HG02943 (cell line): ENCODE measurements around the gene IL11.

Source experiments
- ATAC-seq: cut with Tn5 transposase; IDR thresholded peaks from one replicate; pipeline ENCODE4 v1.9.1; 2021; ENCODE audit warnings: mild to moderate bottlenecking, low read depth, moderate library complexity; ENCODE audit not compliant: unreplicated experiment

IL11 gene

DNA sequence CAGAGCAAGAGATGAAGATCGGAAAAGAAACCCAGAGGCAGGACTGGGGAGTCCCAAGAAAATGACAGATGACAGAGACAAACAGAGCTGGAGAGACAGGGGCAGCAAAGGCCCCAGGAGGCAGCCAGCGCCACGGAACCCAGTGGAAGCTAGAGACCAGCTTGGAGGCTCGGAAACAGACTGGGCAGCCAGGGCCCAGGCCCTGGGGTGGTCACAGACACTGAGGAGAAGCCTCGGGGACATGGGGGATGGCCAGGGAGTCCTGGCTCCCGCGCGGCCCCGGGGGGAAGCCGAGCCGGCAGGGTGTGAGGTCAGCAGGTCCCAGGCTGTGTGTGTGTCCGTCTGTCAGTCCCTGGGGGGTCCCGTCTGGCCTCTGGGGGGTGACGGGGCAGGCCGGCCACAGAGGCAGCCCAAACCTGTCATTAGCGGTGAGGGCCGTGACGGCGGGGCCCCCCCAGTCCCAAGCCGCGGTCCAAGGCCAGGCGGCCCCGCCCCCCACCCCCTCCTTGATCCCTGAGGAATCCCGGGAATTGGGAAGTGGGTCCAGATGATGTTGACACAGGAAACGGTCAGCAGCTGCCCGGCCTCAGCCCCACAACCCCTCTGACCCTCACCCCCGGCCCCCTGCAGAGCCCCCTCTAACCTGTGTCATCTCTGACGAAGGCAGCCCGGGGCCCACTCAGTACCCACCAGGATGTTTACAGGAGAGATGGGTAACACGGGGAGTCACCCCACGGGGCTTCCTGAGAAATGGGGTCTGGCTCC lies 3.9 kb upstream of the IL11 start:
- ATAC-seq: no peak

GRCh38 chr19:55373306-55373992 lies 3.2 kb upstream of the IL11 start:
- ATAC-seq: no peak

GRCh38 chr19:55372316-55373081 lies 2.2 kb upstream of the IL11 start:
- ATAC-seq: no peak

- no peak for ATAC-seq
Measured at GRCh38 chr19:55369653-55370304, 484 bp downstream of the IL11 start.

- ATAC-seq: no peak
Measured at GRCh38 chr19:55368701-55369563, 1.3 kb downstream of the IL11 start.

DNA sequence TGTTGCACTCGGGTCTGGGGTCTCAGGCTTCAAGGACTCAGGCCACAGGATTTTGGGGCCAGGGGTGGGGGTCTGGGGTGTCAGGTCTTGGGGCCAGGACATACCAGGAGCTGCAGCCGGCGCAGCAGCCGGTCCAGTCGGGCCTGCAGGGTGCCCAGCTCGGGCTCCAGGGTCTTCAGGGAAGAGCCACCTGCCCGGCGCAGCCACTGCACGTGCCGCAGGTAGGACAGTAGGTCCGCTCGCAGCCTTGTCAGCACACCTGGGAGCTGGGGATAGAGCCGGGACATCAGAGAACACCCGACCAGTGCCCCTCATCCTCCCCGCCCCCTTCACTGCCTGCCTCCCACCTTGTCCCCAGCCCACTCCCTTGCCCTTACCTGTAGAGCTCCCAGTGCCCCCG lies 2.2 kb downstream of the IL11 start:
- no peak for ATAC-seq

GRCh38 chr19:55366790-55367189 lies 3.5 kb downstream of the IL11 start:
- no peak for ATAC-seq

DNA sequence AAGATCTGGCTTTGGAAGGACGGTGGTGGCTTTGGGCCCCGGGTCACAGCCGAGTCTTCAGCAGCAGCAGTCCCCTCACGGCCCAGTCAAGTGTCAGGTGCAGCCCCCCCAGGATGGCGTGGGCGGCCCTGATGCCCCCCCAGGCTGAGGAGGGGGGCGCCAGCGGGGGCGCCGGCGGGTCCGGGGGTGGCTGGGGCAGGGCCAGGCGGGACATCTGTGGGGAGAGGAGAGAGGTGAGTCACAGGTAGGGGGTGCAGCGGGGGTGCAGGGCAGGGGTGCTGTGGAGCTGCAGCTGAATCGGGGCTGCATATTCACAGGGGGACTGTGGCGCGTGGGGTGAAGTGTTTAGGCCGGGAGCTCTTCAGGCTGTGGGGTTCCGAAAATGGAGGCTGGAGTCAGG lies 4.3 kb downstream of the IL11 start:
- ATAC-seq: no peak

- no peak for ATAC-seq
Measured at GRCh38 chr19:55365245-55365644, 5.0 kb downstream of the IL11 start.

GRCh38 chr19:55362990-55363716 lies 7.1 kb downstream of the IL11 start, which contains the start of gene GARIN5B:
GARIN5B (minus strand) TSS chr19:55363260; CDS start chr19:55363066, 194 bp downstream.
- ATAC-seq: no peak

DNA sequence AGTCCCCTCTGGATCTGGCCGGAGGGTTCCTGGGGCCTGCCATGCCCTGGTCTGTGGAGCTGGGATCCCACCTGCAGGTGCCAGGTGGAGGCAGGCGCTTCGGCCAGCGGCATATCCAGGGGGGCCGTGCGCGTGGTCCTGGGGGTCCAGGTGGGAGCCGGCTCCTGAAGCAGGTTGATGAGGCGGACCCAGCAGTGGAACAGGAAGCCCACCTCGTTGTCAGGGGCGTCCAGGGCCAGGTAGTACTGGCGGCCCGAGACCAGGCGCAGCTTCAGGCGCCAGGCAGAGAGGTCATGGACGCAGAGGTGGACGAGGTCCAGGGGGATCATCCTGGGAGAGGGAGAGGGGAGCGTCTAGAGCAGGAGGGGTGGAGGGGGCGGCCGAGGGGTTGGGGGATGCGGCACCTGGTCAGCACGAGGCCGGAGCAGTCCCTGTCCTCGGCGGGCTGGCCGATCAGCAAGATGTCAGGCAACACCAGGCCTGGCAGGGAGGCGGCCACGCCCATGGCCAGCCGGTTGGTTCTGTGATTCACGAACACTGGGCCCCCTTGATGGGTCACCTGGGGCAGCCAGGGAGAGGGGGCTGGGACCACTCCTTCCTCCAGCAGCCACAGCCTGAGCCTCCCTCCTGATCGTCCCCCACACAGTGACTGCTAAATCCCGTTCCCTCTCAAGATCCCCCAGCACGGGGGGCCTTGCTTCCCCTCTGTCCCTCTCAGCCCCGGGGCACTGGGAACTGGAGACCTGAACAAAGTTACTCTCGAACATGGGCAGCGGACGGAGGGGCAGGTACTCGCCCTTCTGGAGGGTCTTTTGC lies 7.9 kb downstream of the IL11 start:
- ATAC-seq: no peak

- no peak for ATAC-seq
Measured at GRCh38 chr19:55360902-55361301, 9.4 kb downstream of the IL11 start.

DNA sequence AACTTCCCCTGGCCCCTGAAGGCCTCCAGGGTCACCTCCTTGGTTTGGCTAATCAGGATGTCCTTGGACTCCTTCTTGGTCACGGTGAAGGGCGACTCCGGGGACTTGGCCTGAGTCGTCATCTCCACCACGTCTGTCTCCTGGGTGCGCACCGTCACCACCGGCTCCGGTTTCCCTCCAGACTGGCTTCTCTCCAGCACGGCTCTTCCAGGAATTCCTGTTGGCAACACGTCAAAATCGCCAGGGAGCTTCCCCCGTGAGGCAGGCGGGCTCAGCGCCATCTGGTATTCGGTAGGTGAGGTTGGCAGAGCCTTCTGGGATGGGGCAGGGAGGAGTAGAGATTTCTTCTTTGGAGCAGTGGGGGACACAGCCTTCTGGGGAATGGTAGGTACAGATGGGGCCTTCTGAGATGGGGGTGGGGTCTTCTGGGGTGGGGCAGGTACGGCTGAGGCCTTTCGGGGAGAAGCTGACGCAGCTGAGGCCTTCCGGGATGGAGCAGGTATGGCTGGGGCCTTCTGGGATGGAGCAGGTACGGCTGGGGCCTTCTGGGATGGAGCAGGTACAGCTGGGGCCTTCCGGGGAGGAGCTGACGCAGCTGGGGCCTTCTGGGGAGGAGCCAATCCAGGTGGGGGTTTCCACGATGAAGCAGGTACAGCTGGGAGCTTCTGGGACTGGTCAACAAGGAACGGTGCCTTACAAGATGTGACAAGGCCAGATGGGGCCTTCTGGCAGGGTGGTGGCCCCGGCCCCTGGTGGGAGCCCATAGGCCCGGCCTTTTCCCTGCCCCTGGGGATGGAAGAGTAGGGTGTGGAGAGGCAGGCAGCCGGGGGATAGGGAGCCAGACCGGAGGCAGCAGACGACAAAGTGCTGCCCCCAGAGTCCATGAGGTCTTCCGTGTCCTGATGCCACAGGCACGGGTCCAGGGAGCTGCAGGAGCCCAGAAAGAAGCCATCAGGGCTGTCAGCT lies 11.0 kb downstream of the IL11 start:
- no peak for ATAC-seq

- ATAC-seq: no peak
Measured at GRCh38 chr19:55358493-55358892, 11.8 kb downstream of the IL11 start.

- ATAC-seq: no peak
Measured at GRCh38 chr19:55355213-55355821, 14.9 kb downstream of the IL11 start.

DNA sequence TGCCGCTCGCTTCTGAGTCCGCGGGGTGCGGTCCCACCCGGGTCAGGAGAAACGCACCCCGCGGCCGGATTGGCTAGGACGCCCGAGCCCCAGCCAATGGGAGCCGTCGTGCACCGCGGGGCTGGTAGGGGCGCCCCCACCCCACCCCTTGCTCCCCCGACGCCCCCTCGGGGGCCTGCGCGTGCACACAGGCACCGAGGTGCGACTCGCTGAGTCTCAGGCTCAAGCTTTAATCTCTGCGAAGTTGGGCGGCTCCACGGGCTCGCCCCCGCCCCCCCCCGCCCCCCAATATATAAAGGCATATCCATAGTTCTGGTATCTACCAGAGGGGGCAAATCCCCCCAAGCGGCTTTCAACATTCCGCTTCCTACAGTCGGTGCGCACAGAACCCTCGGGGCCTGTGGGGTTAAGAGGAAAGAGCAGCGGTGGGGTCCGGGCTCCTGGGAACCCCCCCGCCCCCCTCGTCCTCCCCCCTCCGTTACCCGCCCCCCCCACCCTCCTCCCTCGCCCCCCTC lies 15.5 kb downstream of the IL11 start, which contains the start of gene COX6B2:
Gene COX6B2 (minus strand): TSS at position 22 of the 515 bp plus-strand sequence. CDS start 198 bp downstream, outside the sequence.
- no peak for ATAC-seq
